HT-29 (cell line): ENCODE results near the gene GAGE12G. TPM values are rescaled to one million over a fixed set of nuclear protein-coding genes. Genes with fewer than 3 reads are reported as not detected.
"Not testable (repeated sequence)": the region's sequence is repeated elsewhere in the genome, so short reads cannot be mapped to it uniquely, and the experiment has no call there.

ENCODE experiments used
- DNase-seq: peaks from one replicate; pipeline ENCODE4 v3.0.0-alpha.2; 2015; ENCODE audit warnings: low spot score
- small RNA-seq: library from RNA; depleted of rRNA; stranded (forward); fragments of <200 nt; gene quantifications from one replicate; pipeline ENCODE3, GENCODE V24; 2014
- total RNA-seq: library from RNA; depleted of rRNA; stranded (reverse); fragments of >200 nt; shearing (Covaris generic); gene quantifications from 2 replicates; pipeline ENCODE4 v1.2.3, GENCODE V29; 2014; rRNA removed

GAGE12G gene, protein sequence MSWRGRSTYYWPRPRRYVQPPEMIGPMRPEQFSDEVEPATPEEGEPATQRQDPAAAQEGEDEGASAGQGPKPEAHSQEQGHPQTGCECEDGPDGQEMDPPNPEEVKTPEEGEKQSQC
- total RNA-seq = not detected in 2 replicates

DNA sequence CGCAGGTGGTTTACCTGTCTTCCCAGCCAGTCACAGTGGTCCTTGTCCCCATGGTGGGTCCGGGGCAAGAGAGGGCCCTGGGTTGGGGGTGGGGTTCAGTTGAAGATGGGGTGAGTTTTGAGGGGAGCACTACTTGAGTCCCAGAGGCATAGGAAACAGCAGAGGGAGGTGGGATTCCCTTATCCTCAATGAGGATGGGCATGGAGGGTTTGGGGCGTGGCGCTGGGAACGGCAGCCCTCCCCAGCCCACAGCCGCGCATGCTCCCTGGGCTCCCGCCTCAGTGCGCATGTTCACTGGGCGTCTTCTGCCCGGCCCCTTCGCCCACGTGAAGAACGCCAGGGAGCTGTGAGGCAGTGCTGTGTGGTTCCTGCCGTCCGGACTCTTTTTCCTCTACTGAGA is at the start of gene GAGE12G:
Gene GAGE12G (plus strand): TSS at position 301 of the 400 bp plus-strand sequence. CDS start 1,155 bp downstream, outside the sequence.
- not testable (repeated sequence) for DNase-seq

DNA sequence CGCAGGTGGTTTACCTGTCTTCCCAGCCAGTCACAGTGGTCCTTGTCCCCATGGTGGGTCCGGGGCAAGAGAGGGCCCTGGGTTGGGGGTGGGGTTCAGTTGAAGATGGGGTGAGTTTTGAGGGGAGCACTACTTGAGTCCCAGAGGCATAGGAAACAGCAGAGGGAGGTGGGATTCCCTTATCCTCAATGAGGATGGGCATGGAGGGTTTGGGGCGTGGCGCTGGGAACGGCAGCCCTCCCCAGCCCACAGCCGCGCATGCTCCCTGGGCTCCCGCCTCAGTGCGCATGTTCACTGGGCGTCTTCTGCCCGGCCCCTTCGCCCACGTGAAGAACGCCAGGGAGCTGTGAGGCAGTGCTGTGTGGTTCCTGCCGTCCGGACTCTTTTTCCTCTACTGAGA is 38.3 kb upstream of the GAGE12G start, which contains the start of gene GAGE12C:
Gene GAGE12C (plus strand): TSS at position 301 of the 400 bp plus-strand sequence. CDS start 1,155 bp downstream, outside the sequence.
- not testable (repeated sequence) for DNase-seq

DNA sequence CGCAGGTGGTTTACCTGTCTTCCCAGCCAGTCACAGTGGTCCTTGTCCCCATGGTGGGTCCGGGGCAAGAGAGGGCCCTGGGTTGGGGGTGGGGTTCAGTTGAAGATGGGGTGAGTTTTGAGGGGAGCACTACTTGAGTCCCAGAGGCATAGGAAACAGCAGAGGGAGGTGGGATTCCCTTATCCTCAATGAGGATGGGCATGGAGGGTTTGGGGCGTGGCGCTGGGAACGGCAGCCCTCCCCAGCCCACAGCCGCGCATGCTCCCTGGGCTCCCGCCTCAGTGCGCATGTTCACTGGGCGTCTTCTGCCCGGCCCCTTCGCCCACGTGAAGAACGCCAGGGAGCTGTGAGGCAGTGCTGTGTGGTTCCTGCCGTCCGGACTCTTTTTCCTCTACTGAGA is 28.8 kb upstream of the GAGE12G start, which contains the start of gene GAGE12D:
Gene GAGE12D (plus strand): TSS at position 301 of the 400 bp plus-strand sequence. CDS start 1,155 bp downstream, outside the sequence.
- not testable (repeated sequence) for DNase-seq

DNA sequence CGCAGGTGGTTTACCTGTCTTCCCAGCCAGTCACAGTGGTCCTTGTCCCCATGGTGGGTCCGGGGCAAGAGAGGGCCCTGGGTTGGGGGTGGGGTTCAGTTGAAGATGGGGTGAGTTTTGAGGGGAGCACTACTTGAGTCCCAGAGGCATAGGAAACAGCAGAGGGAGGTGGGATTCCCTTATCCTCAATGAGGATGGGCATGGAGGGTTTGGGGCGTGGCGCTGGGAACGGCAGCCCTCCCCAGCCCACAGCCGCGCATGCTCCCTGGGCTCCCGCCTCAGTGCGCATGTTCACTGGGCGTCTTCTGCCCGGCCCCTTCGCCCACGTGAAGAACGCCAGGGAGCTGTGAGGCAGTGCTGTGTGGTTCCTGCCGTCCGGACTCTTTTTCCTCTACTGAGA is 19.2 kb upstream of the GAGE12G start, which contains the start of gene GAGE12E:
Gene GAGE12E (plus strand): TSS at position 301 of the 400 bp plus-strand sequence. CDS start 1,155 bp downstream, outside the sequence.
- DNase-seq = not testable (repeated sequence)

DNA sequence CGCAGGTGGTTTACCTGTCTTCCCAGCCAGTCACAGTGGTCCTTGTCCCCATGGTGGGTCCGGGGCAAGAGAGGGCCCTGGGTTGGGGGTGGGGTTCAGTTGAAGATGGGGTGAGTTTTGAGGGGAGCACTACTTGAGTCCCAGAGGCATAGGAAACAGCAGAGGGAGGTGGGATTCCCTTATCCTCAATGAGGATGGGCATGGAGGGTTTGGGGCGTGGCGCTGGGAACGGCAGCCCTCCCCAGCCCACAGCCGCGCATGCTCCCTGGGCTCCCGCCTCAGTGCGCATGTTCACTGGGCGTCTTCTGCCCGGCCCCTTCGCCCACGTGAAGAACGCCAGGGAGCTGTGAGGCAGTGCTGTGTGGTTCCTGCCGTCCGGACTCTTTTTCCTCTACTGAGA is 9.7 kb upstream of the GAGE12G start, which contains the start of gene GAGE12F:
Gene GAGE12F (plus strand): TSS at position 301 of the 400 bp plus-strand sequence. CDS start 1,155 bp downstream, outside the sequence.
- not testable (repeated sequence) for DNase-seq

DNA sequence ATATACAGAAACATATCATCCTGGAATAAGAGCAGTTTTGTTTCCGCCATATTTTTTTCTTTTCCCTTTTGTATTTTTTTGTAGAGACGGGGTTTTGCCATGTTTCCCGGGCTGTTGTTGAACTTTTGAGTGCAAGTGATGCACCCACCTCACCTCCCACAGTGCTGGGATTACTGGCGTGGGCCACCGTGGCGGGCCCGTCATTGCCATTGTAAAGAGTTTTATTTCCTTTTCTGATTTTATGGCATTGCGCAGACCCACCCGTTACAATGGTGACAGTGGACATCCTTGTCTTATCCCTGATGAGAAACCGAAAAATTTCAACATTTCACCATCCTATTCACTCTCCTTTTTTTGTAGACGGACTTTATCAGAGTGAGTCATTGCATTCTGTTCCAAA is 1.5 kb upstream of the GAGE12G start:
- not testable (repeated sequence) for DNase-seq

DNA sequence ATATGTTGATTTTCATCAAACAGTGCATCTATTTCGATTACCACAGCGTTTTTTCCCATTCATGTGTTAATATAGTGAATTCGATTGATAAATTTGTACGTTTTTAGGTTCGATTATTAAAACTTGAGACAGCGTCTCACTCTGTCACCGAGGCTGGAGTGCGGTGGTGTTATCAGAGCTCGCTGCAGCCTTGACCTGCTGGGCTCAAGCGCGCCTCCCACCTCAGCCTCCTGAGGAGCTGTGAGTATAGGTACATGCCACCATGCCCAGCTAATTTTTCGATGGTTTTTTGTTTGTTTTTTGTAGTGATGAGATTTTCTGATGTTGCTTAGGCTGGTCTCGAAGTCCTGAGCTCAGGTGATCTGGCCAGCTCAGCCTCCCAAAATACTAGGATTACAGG is 1.0 kb upstream of the GAGE12G start:
- not testable (repeated sequence) for DNase-seq

DNA sequence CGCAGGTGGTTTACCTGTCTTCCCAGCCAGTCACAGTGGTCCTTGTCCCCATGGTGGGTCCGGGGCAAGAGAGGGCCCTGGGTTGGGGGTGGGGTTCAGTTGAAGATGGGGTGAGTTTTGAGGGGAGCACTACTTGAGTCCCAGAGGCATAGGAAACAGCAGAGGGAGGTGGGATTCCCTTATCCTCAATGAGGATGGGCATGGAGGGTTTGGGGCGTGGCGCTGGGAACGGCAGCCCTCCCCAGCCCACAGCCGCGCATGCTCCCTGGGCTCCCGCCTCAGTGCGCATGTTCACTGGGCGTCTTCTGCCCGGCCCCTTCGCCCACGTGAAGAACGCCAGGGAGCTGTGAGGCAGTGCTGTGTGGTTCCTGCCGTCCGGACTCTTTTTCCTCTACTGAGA is 9.4 kb downstream of the GAGE12G start, which contains the start of gene GAGE12H:
Gene GAGE12H (plus strand): TSS at position 301 of the 400 bp plus-strand sequence. CDS start 1,155 bp downstream, outside the sequence.
- DNase-seq = not testable (repeated sequence)

DNA sequence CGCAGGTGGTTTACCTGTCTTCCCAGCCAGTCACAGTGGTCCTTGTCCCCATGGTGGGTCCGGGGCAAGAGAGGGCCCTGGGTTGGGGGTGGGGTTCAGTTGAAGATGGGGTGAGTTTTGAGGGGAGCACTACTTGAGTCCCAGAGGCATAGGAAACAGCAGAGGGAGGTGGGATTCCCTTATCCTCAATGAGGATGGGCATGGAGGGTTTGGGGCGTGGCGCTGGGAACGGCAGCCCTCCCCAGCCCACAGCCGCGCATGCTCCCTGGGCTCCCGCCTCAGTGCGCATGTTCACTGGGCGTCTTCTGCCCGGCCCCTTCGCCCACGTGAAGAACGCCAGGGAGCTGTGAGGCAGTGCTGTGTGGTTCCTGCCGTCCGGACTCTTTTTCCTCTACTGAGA is 19.0 kb downstream of the GAGE12G start, which contains the start of gene GAGE2A:
Gene GAGE2A (plus strand): TSS at position 301 of the 400 bp plus-strand sequence. CDS start 1,155 bp downstream, outside the sequence.
- not testable (repeated sequence) for DNase-seq

DNA sequence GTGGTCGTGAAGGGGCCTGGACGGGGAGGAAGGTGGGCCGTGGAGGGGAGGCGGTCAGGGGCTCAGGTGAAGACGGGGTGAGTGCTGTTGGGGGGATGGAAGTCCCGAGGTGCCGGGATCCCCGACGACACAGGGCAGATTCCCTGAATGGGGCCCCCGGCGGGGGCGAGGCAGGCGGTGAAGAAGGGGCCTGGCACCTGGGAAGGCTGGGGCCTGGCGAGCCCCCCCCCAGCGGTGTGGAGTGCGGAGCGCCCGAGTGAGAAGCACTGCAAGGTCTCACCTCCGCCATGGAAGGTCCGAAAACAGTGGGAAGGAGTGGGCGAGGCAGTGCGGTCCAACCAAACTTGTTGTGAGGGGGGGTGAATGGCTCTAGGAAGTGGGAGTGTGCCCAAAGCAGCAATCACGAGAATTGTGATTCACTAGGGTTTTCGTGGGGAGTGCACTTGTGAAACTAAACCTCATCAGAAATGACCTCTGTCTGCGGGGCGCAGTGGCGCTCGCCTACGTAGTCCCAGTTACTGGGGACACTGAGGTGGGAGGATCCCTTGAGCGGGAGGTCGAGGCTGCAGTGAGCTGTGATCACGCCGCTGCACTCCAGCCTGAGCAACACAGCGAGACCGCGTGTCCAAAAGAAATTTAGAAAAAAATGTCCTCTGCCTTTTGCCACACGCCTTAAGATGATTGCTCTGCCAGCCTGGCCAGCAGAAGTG is 19.7 kb downstream of the GAGE12G start:
- DNase-seq = not testable (repeated sequence)

DNA sequence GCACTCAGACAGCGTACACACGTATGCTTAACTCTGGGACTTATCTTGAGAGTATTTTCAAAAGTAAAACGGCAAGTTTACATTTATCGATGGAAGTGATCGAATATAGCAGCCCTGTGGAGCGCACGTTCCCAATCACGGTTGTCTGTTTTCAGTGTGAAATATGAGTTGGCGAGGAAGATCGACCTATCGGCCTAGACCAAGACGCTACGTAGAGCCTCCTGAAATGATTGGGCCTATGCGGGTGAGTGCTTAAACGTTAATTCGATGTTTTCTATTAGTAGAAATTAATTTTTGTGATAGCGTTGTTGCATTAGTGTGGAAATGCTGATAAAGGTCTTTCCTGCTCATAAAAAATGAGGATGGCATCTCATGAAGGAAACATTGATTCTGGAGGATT is 20.3 kb downstream of the GAGE12G start:
- DNase-seq = not testable (repeated sequence)

DNA sequence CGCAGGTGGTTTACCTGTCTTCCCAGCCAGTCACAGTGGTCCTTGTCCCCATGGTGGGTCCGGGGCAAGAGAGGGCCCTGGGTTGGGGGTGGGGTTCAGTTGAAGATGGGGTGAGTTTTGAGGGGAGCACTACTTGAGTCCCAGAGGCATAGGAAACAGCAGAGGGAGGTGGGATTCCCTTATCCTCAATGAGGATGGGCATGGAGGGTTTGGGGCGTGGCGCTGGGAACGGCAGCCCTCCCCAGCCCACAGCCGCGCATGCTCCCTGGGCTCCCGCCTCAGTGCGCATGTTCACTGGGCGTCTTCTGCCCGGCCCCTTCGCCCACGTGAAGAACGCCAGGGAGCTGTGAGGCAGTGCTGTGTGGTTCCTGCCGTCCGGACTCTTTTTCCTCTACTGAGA is 28.5 kb downstream of the GAGE12G start, which contains the start of gene GAGE1:
Gene GAGE1 (plus strand): TSS at position 301 of the 400 bp plus-strand sequence. CDS start 1,155 bp downstream, outside the sequence.
- DNase-seq = not testable (repeated sequence)

DNA sequence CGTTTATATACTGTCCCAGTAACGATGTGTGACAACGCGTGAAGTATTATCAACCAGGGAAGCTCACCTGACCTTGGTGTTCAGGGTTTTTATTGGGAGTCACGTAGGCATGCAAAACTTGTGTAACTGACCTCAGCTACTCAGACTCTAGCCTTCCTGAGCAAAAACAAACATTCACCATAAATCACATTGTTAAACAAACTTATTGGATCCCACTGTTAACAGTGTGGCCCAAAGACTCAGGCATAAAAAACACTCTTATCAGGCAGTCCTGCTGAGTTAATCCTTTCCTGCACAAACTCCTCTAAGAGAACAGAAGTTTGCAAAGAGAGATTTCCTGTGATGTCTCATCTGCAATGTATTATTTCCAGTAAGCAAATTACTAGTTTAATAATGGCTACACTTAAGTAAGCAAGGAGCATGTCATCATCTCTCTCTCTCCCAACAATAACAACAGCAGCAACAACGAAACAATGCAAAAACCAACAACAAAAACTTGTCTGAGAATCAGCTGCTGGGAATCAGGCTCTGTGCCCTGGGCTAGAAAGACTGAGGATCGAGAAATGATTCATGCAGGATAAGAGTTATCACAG is 40.6 kb downstream of the GAGE12G start:
- DNase-seq = no peak

DNA sequence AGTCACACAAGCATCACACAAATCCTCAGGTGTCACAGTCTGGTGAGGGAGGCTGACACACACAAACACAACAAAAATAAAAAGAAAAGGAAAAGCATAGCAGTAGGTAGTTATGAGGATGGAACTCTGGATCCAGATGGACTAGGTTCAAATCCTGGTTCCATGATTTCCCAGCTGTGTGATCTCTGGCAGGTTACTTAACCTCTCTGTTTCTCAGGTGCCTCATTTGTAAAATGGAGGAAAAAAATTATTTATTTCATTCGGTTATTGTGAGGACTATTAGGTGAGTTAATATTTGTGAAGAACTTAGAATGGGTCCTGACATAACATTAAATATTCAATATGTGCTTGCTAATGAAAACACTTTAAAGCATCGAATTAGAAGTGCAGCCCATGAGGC is 48.4 kb downstream of the GAGE12G start:
- no peak for DNase-seq

Small RNA genes within 50 kb of the gene (small RNA-seq; reads per million reads assigned to genes)
- not detected for gene GAGE12B

Other genes with a start within 250 kb of the GAGE12G start
- not detected in 2 replicates for gene GAGE12J, start 248.4 kb upstream of the GAGE12G start, total RNA-seq
- gene GAGE13, start 238.8 kb upstream of the GAGE12G start, total RNA-seq = not detected in 2 replicates
- gene GAGE12C, start 38.2 kb upstream of the GAGE12G start, total RNA-seq = not detected in 2 replicates
- not detected in 2 replicates for gene GAGE12D, start 28.7 kb upstream of the GAGE12G start, total RNA-seq
- gene GAGE12E, start 19.1 kb upstream of the GAGE12G start, total RNA-seq = not detected in 2 replicates
- not detected in 2 replicates for gene GAGE12F, start 9.6 kb upstream of the GAGE12G start, total RNA-seq
- gene GAGE12H, start 9.5 kb downstream of the GAGE12G start, total RNA-seq = not detected in 2 replicates
- gene GAGE2A, start 19.1 kb downstream of the GAGE12G start, total RNA-seq = not detected in 2 replicates
- gene GAGE1, start 28.6 kb downstream of the GAGE12G start, total RNA-seq = not detected in 2 replicates
- gene PAGE1, start 125.6 kb downstream of the GAGE12G start, total RNA-seq = not detected in 2 replicates